HUES64 (cell line): ENCODE results near the gene PDP2.

ENCODE experiments used
- H3K27ac ChIP-seq: 2 replicates; pipeline ENCODE4 v1.7.0; 2013; ENCODE audit warnings: low read depth, low read length, inconsistent platforms
- H3K27me3 ChIP-seq: 2 replicates; pipeline ENCODE4 v1.6.1; 2013; ENCODE audit warnings: mild to moderate bottlenecking, low read length; ENCODE audit not compliant: insufficient read depth
- H3K36me3 ChIP-seq: 2 replicates; pipeline ENCODE4 v1.6.1; 2013; ENCODE audit warnings: mild to moderate bottlenecking, low read length; ENCODE audit not compliant: insufficient read depth
- H3K4me1 ChIP-seq: 2 replicates; pipeline ENCODE4 v1.6.1; 2013; ENCODE audit warnings: mild to moderate bottlenecking, low read length, moderate library complexity; ENCODE audit not compliant: insufficient read depth
- H3K4me3 ChIP-seq: 2 replicates; pipeline ENCODE4 v1.5.1; 2013; ENCODE audit warnings: mild to moderate bottlenecking, low read length, moderate library complexity
- H3K9ac ChIP-seq: 2 replicates; pipeline ENCODE4 v1.6.1; 2013; ENCODE audit warnings: mild to moderate bottlenecking, low read depth, low read length
- H3K9me3 ChIP-seq: 2 replicates; pipeline ENCODE4 v1.6.1; 2013; ENCODE audit warnings: low read depth, low read length; ENCODE audit not compliant: insufficient read depth
- WGBS: fragments of 150-250, 120-280 bp; methylation state at CpG from one replicate; pipeline ENCODE4 v1.1.7; 2013; ENCODE audit warnings: missing lambda C conversion rate; 5-methylcytosine and 5-hydroxymethylcytosine counted together

The PDP2 gene

GRCh38 chr16:66923866-66924265 is 43.6 kb downstream of the PDP2 start:
- WGBS, result 91% methylated on average over 3 of the region's 3 CpGs
- H3K36me3 ChIP-seq, result no peaks in the 10 kb centered on the region
- H3K4me1 ChIP-seq, result 0 out of 2 replicates have a peak, but pooled peaks cover 4% of the 10 kb centered on the region

GRCh38 chr16:66924527-66925321 is 44.4 kb downstream of the PDP2 start:
- H3K36me3 ChIP-seq, result no peaks in the 10 kb centered on the region
- no peak overlapping the region for H3K9ac ChIP-seq
- 7% methylated on average over 71 of the region's 72 CpGs for whole genome bisulfite sequencing
- no peak overlapping the region for H3K27ac ChIP-seq
- 0 out of 2 replicates have a peak, but pooled peaks cover 4% of the 10 kb centered on the region for H3K4me1 ChIP-seq
- no peaks in the 10 kb centered on the region for H3K9me3 ChIP-seq
- peak overlapping the region; percentile 48 for H3K4me3 ChIP-seq
- H3K27me3 ChIP-seq, result peaks cover 55% of the 10 kb centered on the region

More at GRCh38 chr16:66923866-66924265, 43.6 kb downstream of the PDP2 start:
- Histone ChIP-seq H3K9ac (no peak overlapping the region), H3K27ac (no peak overlapping the region), H3K9me3 (no peaks in the 10 kb centered on the region), H3K4me3 (no peak overlapping the region), H3K27me3 (peaks cover 60% of the 10 kb centered on the region)

- WGBS, result 5% methylated on average over 35 of the region's 42 CpGs
- H3K27me3 ChIP-seq, result peaks cover 51% of the 10 kb centered on the region
- H3K27ac ChIP-seq, result no peak within 1 kb of the TSS
- peak within 1 kb of the TSS; percentile 48 for H3K4me3 ChIP-seq
- H3K9ac ChIP-seq, result no peak within 1 kb of the TSS
- no peaks in the 10 kb centered on the region for H3K9me3 ChIP-seq
- 0 out of 2 replicates have a peak, but pooled peaks cover 4% of the 10 kb centered on the region for H3K4me1 ChIP-seq
- no peaks in the 10 kb centered on the region for H3K36me3 ChIP-seq
Observed at GRCh38 chr16:66925322-66925840, 45.1 kb downstream of the PDP2 start, which contains the start of gene RRAD. RRAD (minus strand) TSS chr16:66925535; CDS start chr16:66925179, 356 bp downstream.

- H3K27ac ChIP-seq, result no peak overlapping the region
- H3K4me1 ChIP-seq, result 0 out of 2 replicates have a peak, but pooled peaks cover 4% of the 10 kb centered on the region
- no peaks in the 10 kb centered on the region for H3K36me3 ChIP-seq
- H3K27me3 ChIP-seq, result peaks cover 51% of the 10 kb centered on the region
- no peak overlapping the region for H3K4me3 ChIP-seq
- WGBS, result 80% methylated on average over 5 of the region's 5 CpGs
- H3K9me3 ChIP-seq, result no peaks in the 10 kb centered on the region
- H3K9ac ChIP-seq, result no peak overlapping the region
Observed at GRCh38 chr16:66926171-66926947, 46.0 kb downstream of the PDP2 start.

- H3K27ac ChIP-seq, result no peak overlapping the region
- H3K9ac ChIP-seq, result no peak overlapping the region
- peaks cover 51% of the 10 kb centered on the region for H3K27me3 ChIP-seq
- H3K4me1 ChIP-seq, result 0 out of 2 replicates have a peak, but pooled peaks cover 4% of the 10 kb centered on the region
- no peak overlapping the region for H3K4me3 ChIP-seq
- no peaks in the 10 kb centered on the region for H3K36me3 ChIP-seq
- 43% methylated on average over 3 of the region's 3 CpGs for WGBS
- no peaks in the 10 kb centered on the region for H3K9me3 ChIP-seq
Observed at GRCh38 chr16:66926961-66927436, 46.7 kb downstream of the PDP2 start.

GRCh38 chr16:66927918-66928649 is 47.8 kb downstream of the PDP2 start:
- H3K9me3 ChIP-seq, result no peaks in the 10 kb centered on the region
- no peak overlapping the region for H3K27ac ChIP-seq
- peaks cover 48% of the 10 kb centered on the region for H3K27me3 ChIP-seq
- H3K4me1 ChIP-seq, result 0 out of 2 replicates have a peak, but pooled peaks cover 4% of the 10 kb centered on the region
- WGBS, result 92% methylated on average over 8 of the region's 8 CpGs
- no peaks in the 10 kb centered on the region for H3K36me3 ChIP-seq
- no peak overlapping the region for H3K4me3 ChIP-seq
- no peak overlapping the region for H3K9ac ChIP-seq

- WGBS, result 90% methylated on average over 10 of the region's 10 CpGs
- peaks cover 8% of the 10 kb centered on the region; the same call in 1 of the 2 replicates for H3K4me1 ChIP-seq
- H3K27ac ChIP-seq, result no peak overlapping the region
Observed at GRCh38 chr16:66928702-66929388, 48.5 kb downstream of the PDP2 start.

GRCh38 chr16:66930189-66930588 is 49.9 kb downstream of the PDP2 start:
- Histone ChIP-seq H3K4me1 (peaks cover 8% of the 10 kb centered on the region; the same call in 1 of the 2 replicates), H3K27me3 (peaks cover 30% of the 10 kb centered on the region), H3K27ac (no peak overlapping the region), H3K9ac (no peak overlapping the region), H3K9me3 (no peaks in the 10 kb centered on the region), H3K36me3 (no peaks in the 10 kb centered on the region), H3K4me3 (no peak overlapping the region)
- 81% methylated on average over 4 of the region's 4 CpGs for WGBS

More at GRCh38 chr16:66928702-66929388, 48.5 kb downstream of the PDP2 start:
- Histone ChIP-seq H3K9me3 (no peaks in the 10 kb centered on the region), H3K27me3 (peaks cover 40% of the 10 kb centered on the region), H3K36me3 (no peaks in the 10 kb centered on the region), H3K4me3 (no peak overlapping the region), H3K9ac (no peak overlapping the region)

GRCh38 chr16:66931665-66932064 is 51.4 kb downstream of the PDP2 start:
- WGBS, result 94% methylated on average over 2 of the region's 2 CpGs
- Histone ChIP-seq H3K9ac (no peak overlapping the region), H3K9me3 (no peaks in the 10 kb centered on the region), H3K4me3 (no peak overlapping the region), H3K36me3 (no peaks in the 10 kb centered on the region), H3K27me3 (peaks cover 25% of the 10 kb centered on the region), H3K4me1 (peaks cover 8% of the 10 kb centered on the region; the same call in 1 of the 2 replicates), H3K27ac (no peak overlapping the region)

GRCh38 chr16:66932076-66932475 is 51.8 kb downstream of the PDP2 start:
- no peak overlapping the region for H3K27ac ChIP-seq
- H3K36me3 ChIP-seq, result no peaks in the 10 kb centered on the region
- peaks cover 8% of the 10 kb centered on the region; the same call in 1 of the 2 replicates for H3K4me1 ChIP-seq
- WGBS, result 93% methylated on average over 4 of the region's 4 CpGs
- H3K27me3 ChIP-seq, result peaks cover 21% of the 10 kb centered on the region
- no peaks in the 10 kb centered on the region for H3K9me3 ChIP-seq
- no peak overlapping the region for H3K4me3 ChIP-seq
- no peak overlapping the region for H3K9ac ChIP-seq
